ENCODE results near the gene TNS3.

Gene TNS3

GRCh38 chr7:47313564-47313963, 268.3 kb downstream of the TNS3 start:
- no peak for DNase-seq (ENCODE audit: low spot score)

GRCh38 chr7:47311891-47312290, 270.0 kb downstream of the TNS3 start:
- no peak for DNase-seq (ENCODE audit: low spot score)

GRCh38 chr7:47310020-47310419, 271.9 kb downstream of the TNS3 start:
- no peak for DNase-seq (ENCODE audit: low spot score)

GRCh38 chr7:47308808-47309207, 273.1 kb downstream of the TNS3 start:
- no peak for DNase-seq (ENCODE audit: low spot score)

GRCh38 chr7:47307311-47307710, 274.6 kb downstream of the TNS3 start:
- no peak for DNase-seq (ENCODE audit: low spot score)

GRCh38 chr7:47304727-47305719, 276.9 kb downstream of the TNS3 start:
- no peak for DNase-seq (ENCODE audit: low spot score)

GRCh38 chr7:47303695-47304453, 278.0 kb downstream of the TNS3 start:
- DNase-seq (ENCODE audit: low spot score): no peak

- DNase-seq (ENCODE audit: low spot score): no peak
Measured at GRCh38 chr7:47303014-47303694, 278.8 kb downstream of the TNS3 start.

GRCh38 chr7:47302560-47302959, 279.4 kb downstream of the TNS3 start:
- no peak for DNase-seq (ENCODE audit: low spot score)

- no peak for DNase-seq (ENCODE audit: low spot score)
Measured at GRCh38 chr7:47301657-47302295, 280.1 kb downstream of the TNS3 start.

GRCh38 chr7:47301105-47301477, 280.8 kb downstream of the TNS3 start:
- DNase-seq (ENCODE audit: low spot score): no peak

- no peak for DNase-seq (ENCODE audit: low spot score)
Measured at GRCh38 chr7:47300472-47301104, 281.3 kb downstream of the TNS3 start.

GRCh38 chr7:47299496-47299895, 282.4 kb downstream of the TNS3 start:
- no peak for DNase-seq (ENCODE audit: low spot score)

- no peak for DNase-seq (ENCODE audit: low spot score)
Measured at GRCh38 chr7:47298636-47299035, 283.3 kb downstream of the TNS3 start.

GRCh38 chr7:47297120-47297519, 284.8 kb downstream of the TNS3 start:
- DNase-seq (ENCODE audit: low spot score): no peak

GRCh38 chr7:47295606-47296005, 286.3 kb downstream of the TNS3 start:
- no peak for DNase-seq (ENCODE audit: low spot score)

- no peak for DNase-seq (ENCODE audit: low spot score)
Measured at GRCh38 chr7:47294556-47295222, 287.2 kb downstream of the TNS3 start.

- no peak for DNase-seq (ENCODE audit: low spot score)
Measured at GRCh38 chr7:47293884-47294555, 287.9 kb downstream of the TNS3 start.

GRCh38 chr7:47292832-47293309, 289.0 kb downstream of the TNS3 start:
- DNase-seq (ENCODE audit: low spot score): no peak

Measured in SK-N-DZ (cell line).